GM20431 (cell line): ENCODE measurements around the gene MINK1.
"Not testable (repeated sequence)": the region's sequence is repeated elsewhere in the genome, so short reads cannot be mapped to it uniquely, and the experiment has no call there.

Experiments used
- in situ Hi-C: fragments of 300-500 bp; cut with MseI, MboI; formaldehyde crosslinking; loops from one replicate; pipeline ENCODE4 v1.15.0; 2020; ENCODE audit warnings: low sequenced_read_pairs; ENCODE audit not compliant: unreplicated experiment

MINK1 gene

DNA sequence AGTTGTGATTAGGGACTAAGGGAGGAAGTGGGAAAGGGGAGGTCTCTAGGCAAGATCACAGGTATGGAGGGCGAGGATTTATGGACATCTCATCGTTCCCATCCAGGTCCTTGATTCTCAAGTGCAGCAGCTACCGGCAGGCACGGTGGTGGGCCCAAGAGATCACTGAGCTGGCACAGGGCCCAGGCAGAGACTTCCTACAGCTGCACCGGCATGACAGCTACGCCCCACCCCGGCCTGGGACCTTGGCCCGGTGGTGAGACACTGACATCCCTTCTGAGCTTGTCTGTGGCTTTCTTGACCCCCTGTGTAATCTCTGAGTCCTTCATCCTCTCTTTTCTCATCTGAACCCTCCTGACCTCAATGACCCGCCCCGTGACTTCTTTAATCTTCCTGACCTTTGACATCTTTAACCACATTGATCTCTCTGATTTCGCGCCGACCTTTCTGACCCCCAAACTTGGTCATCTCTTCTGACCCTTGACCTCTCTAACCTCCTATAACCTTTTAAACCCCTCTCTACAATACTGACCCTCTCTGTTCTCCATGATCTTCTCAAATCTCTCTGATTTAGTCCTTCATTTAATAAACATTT is 22.3 kb upstream of the MINK1 start:
- in situ Hi-C loops, result no loop called here

- in situ Hi-C loops, result no loop called here
Measured at GRCh38 chr17:4811471-4811870, 21.7 kb upstream of the MINK1 start.

GRCh38 chr17:4812690-4813089 is 20.4 kb upstream of the MINK1 start:
- in situ Hi-C loops, result no loop called here

DNA sequence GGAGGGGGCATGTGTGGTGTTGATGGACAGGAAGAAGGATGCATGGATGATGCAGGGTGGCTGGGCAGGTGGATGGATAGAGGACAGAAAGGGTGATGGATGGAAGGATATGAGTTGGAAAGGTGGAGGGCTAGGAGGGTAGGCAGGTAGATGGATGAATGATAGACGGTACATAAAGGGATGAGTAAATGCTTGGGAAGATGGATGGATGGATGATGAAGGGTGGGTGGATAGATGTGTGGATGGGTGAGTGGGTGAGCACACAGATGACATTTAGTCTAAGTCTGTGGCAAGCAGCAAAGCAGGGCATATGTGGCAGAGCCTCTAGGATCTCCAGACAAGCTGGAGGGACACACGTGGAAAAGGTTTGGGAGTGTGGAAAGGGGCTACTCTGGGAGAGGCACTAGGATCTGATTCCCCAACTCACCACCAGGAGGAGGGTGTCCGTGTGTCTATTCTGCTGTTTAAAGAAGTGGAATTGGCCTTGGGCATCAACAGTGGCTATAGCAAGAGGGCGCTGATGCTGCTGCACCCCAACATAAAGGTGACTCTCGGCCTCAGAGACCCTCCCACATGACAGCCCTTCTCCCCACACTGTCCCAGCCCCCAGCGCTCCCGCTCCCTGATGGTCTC is 18.0 kb upstream of the MINK1 start:
- in situ Hi-C loops, result no loop called here

DNA sequence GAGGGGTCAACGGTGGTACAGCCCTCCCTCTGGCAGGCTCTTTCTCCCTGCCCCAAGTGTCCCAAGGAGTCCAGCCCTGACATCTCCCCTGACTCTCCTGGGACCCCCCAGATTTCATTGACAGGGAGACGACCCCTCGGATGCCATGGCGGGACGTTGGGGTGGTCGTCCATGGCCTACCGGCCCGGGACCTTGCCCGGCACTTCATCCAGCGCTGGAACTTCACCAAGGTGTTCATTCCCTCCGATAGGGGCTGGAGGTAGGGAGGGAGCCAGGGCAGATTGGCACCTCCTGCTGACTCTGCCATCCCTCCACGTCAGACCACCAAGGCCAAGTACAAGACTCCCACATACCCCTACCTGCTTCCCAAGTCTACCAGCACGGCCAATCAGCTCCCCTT is 16.3 kb upstream of the MINK1 start:
- in situ Hi-C loops, result no loop called here

GRCh38 chr17:4818276-4818675 is 14.9 kb upstream of the MINK1 start:
- in situ Hi-C loops, result no loop called here

GRCh38 chr17:4822835-4823234 is 10.3 kb upstream of the MINK1 start:
- in situ Hi-C loops, result no loop called here

- in situ Hi-C loops, result no loop called here
Measured at GRCh38 chr17:4823373-4824089, 9.6 kb upstream of the MINK1 start.

DNA sequence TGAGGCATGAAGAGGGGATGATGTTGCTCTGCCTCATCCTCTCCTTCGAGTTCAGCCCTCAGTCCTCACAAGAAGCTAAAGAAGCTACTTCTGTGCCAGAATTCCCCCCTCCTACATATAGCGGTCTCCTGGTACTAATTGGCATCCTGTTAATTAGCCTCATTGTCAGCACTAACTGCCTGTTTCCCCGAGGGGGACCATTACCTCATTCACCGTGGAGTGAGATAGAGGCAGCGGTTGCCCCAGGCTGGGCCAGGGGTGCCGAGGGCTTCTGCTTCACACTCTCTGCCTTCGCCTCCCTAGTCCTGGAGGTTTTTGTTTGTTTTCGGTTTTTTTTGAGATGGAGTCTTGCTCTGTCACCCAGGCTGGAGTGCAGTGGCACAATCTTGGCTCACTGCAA is 5.7 kb upstream of the MINK1 start:
- in situ Hi-C loops, result no loop called here

DNA sequence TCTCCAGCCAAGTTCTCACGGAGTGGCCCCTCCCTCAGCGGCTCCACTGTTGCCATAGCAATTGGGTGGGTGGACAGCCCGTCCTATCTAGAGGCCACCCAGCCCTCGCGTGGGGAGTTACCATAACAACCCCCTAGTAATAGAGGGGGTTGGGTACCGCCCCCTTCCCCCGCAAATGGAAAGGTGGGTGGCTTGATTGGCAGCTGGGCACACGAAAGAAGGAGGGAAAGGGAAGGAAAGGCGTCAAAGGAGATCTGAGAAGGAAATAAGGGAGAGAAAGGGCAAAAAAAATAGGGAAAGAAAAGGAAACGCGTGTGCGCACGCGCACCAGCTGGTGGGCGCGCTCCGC is 337 bp upstream of the MINK1 start:
- in situ Hi-C loops, result not testable (repeated sequence)

DNA sequence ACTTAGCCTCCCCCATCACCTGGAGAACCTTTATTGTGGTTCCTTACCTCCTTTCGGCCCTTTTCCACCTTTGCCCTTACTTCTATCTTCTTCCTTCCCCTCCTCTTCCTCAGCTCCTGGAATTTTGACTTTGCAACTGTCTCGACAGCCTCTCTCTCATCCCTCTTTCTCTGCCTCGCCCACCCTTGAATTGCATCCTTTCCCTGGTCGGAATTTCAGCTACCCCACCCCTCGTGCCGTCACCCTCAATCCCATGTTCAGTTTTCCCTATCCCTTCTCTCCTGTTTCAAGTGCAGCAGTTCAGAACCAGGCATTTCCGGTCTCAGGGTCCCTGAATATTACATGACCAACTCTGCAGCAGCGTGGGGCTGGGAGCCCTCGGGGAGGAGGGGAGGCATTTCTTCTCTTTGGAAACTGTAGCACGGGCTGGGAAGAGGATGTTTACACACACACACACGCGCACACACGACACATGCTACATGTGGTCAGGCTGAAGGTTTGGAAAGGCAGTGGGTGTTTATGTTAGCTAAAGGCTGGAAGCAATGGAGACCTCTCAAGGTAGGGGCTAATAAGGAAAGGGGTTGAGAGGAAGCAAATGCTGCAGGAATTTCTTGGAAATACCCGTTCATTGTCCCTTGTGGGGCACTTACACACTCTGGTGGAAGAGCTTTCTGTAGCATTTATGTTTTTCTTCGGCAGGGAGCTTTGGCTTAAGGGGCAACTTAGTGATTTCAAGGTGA is 971 bp downstream of the MINK1 start:
- in situ Hi-C loops, result no loop called here

GRCh38 chr17:4834681-4835020 is 1.5 kb downstream of the MINK1 start:
- in situ Hi-C loops, result no loop called here

GRCh38 chr17:4836221-4836620 is 3.1 kb downstream of the MINK1 start:
- in situ Hi-C loops, result no loop called here

- in situ Hi-C loops, result no loop called here
Measured at GRCh38 chr17:4837471-4838308, 4.5 kb downstream of the MINK1 start.

DNA sequence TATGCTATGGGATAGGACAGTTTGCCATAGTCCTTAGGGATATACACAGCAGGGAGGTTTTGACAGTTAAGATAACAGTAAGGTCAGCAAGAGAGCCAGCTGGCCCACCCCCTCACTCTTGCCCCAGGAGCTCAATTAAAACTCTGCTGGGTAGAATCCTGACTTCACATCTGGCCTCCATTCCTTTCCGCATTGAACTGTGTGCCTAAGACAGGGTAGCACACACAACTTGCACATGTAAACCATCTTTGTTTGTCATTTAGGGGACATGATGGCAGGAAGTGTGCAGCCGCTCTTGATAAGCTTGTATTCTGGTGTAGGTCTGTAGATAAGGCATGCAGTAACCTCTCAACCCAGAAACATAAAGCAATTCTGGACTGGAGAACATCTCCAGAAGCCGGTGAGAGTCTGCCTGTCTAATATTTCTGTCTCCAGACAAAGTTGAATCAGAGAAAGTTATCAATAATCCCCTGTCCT is 5.2 kb downstream of the MINK1 start:
- in situ Hi-C loops, result no loop called here

- in situ Hi-C loops, result no loop called here
Measured at GRCh38 chr17:4839221-4839620, 6.1 kb downstream of the MINK1 start.

- in situ Hi-C loops, result no loop called here
Measured at GRCh38 chr17:4839965-4840892, 7.1 kb downstream of the MINK1 start.

- in situ Hi-C loops, result no loop called here
Measured at GRCh38 chr17:4840893-4841242, 7.7 kb downstream of the MINK1 start.

- in situ Hi-C loops, result no loop called here
Measured at GRCh38 chr17:4842376-4842775, 9.2 kb downstream of the MINK1 start.
